K562 (cell line): Measurements from ENCODE around the gene NABP2. TPM values are rescaled to one million over a fixed set of nuclear protein-coding genes. Genes with fewer than 3 reads are reported as not detected.

ENCODE experiments used
- ARNT ChIP-seq, 2 experiments: fragments of 450-650 bp; IDR thresholded peaks; 2 replicates each; pipeline ENCODE4 v1.6.1; 2016; ENCODE audit warnings: mild to moderate bottlenecking in 1 of 2
- ATF4 ChIP-seq: fragments of 450-650 bp; formaldehyde crosslinking; IDR thresholded peaks from 2 replicates; pipeline ENCODE4 v1.4.0; 2022; ENCODE audit warnings: mild to moderate bottlenecking, moderate library complexity
- BACH1 ChIP-seq: fragments of 200-800 bp; sonication (Bioruptor generic); IDR thresholded peaks from 2 replicates; pipeline ENCODE4 v1.6.1; 2016; ENCODE audit warnings: missing genetic modification characterization, missing compliant biosample characterization
- CREB1 ChIP-seq, 2 experiments: sonication (generic) in 1 of 2; formaldehyde crosslinking in 1 of 2; IDR thresholded peaks; 2 replicates each; pipeline versions ENCODE4 v1.6.1 to v1.8.0; 2012 to 2022; ENCODE audit warnings: inconsistent platforms in 1 of 2, mild to moderate bottlenecking in 1 of 2, missing genetic modification reagents in 1 of 2, moderate library complexity in 1 of 2
- CTCF ChIP-seq, 3 experiments: IDR thresholded peaks in 2 of 3; conservative IDR thresholded peaks in 1 of 3; 2 replicates each; pipeline ENCODE4 v1.5.1; 2011 to 2012; ENCODE audit warnings: low read length in 3 of 3, mild to moderate bottlenecking in 3 of 3, control low read depth in 2 of 3, improper control_type of control experiment in 1 of 3, inconsistent platforms in 1 of 3, low read depth in 1 of 3, mixed read lengths in 1 of 3, moderate library complexity in 1 of 3; ENCODE audit not compliant: insufficient read depth in 2 of 3
- EGR1 ChIP-seq: fragments of 450-650 bp; conservative IDR thresholded peaks from 2 replicates; pipeline ENCODE4 v1.6.1; 2017; ENCODE audit warnings: mild to moderate bottlenecking
- ETV5 ChIP-seq: sonication (generic); formaldehyde crosslinking; IDR thresholded peaks from 2 replicates; pipeline ENCODE4 v1.4.0; 2020; ENCODE audit warnings: low read depth, mild to moderate bottlenecking, missing genetic modification reagents
- FOXM1 ChIP-seq, 2 experiments: fragments of 450-650 bp in 1 of 2; sonication (generic) in 1 of 2; formaldehyde crosslinking in 1 of 2; IDR thresholded peaks; 2 replicates each; pipeline versions ENCODE4 v1.6.1 to v1.9.0; 2017 to 2022; ENCODE audit warnings: low read depth in 2 of 2, mild to moderate bottlenecking in 2 of 2, missing genetic modification reagents in 1 of 2, moderate library complexity in 1 of 2
- FOXO4 ChIP-seq: fragments of 450-650 bp; formaldehyde crosslinking; IDR thresholded peaks from 2 replicates; pipeline ENCODE4 v1.4.0; 2020; ENCODE audit warnings: mild to moderate bottlenecking, moderate library complexity
- GATAD2A ChIP-seq: fragments of 450-650 bp; IDR thresholded peaks from 2 replicates; pipeline ENCODE4 v1.6.1; 2017
- HMGN3 ChIP-seq: IDR thresholded peaks from 2 replicates; pipeline ENCODE4 v1.6.1; 2011; ENCODE audit warnings: borderline replicate concordance, low read depth, mild to moderate bottlenecking, mixed read lengths, low read length; ENCODE audit not compliant: insufficient read length; ENCODE audit errors: extremely low read depth
- JUN ChIP-seq, 2 experiments: sonication (generic) in 1 of 2; formaldehyde crosslinking in 1 of 2; IDR thresholded peaks; 2 replicates each; pipeline versions ENCODE4 v1.6.1 to v1.8.0; 2012 to 2022; ENCODE audit warnings: borderline replicate concordance in 2 of 2, mild to moderate bottlenecking in 2 of 2, improper control_type of control experiment in 1 of 2, low read depth in 1 of 2, low read length in 1 of 2, missing genetic modification reagents in 1 of 2
- POLR2B ChIP-seq: fragments of 450-650 bp; IDR thresholded peaks from 2 replicates; pipeline ENCODE4 v1.6.1; 2018; ENCODE audit warnings: low read depth; ENCODE audit not compliant: partially characterized antibody
- POLR3A ChIP-seq: IDR thresholded peaks from 2 replicates; pipeline ENCODE4 v1.6.1; 2011; ENCODE audit warnings: borderline replicate concordance, mild to moderate bottlenecking, moderate library complexity; ENCODE audit not compliant: insufficient read length, insufficient read depth; ENCODE audit errors: extremely low read depth
- PTBP1 ChIP-seq: fragments of 200-400 bp; formaldehyde crosslinking; IDR thresholded peaks from 2 replicates; pipeline ENCODE4 v1.6.1; 2017; ENCODE audit warnings: low read depth, low read length
- RAD21 ChIP-seq, 2 experiments: fragments of 250-450 bp in 1 of 2; fragments of 450-650 bp in 1 of 2; sonication (Bioruptor Pico) in 1 of 2; formaldehyde crosslinking in 1 of 2; IDR thresholded peaks in 1 of 2; conservative IDR thresholded peaks in 1 of 2; 2 replicates each; pipeline versions ENCODE4 v1.4.0 to v1.8.0; 2020 to 2022; ENCODE audit warnings: mild to moderate bottlenecking in 2 of 2, moderate library complexity in 1 of 2
- THRAP3 ChIP-seq: fragments of 450-650 bp; IDR thresholded peaks from 2 replicates; pipeline ENCODE4 v1.6.1; 2016; ENCODE audit warnings: mild to moderate bottlenecking, inconsistent platforms, borderline replicate concordance
- ZFP30 ChIP-seq: fragments of 250-450 bp; sonication (Bioruptor Pico); IDR thresholded peaks from 2 replicates; pipeline ENCODE4 v1.8.0; 2022; ENCODE audit warnings: moderate library complexity, mild to moderate bottlenecking, inconsistent platforms, borderline replicate concordance
- ZNF444 ChIP-seq: fragments of 250-450 bp; sonication (Bioruptor Pico); IDR thresholded peaks from 2 replicates; pipeline ENCODE4 v1.4.0; 2020; ENCODE audit warnings: mild to moderate bottlenecking, moderate library complexity
- ZNF764 ChIP-seq: fragments of 250-450 bp; sonication (Bioruptor Pico); IDR thresholded peaks from 2 replicates; pipeline ENCODE4 v1.4.0; 2020; ENCODE audit warnings: low read depth, mild to moderate bottlenecking, moderate library complexity
- polyA plus RNA-seq, 8 experiments: library from polyadenylated mRNA; depleted of rRNA in 4 of 8; stranded (reverse) in 5 of 8; unstranded in 3 of 8; fragments of >200 nt; fragmentation: Nextera tagmentation in 2 of 8; fragmentation: Illumina TruSeq in 1 of 8; extraction: Ambion mirVana in 2 of 8; extraction: Trizol in 1 of 8; gene quantifications; 2 replicates each; pipeline versions ENCODE4 v1.2.1 to v1.2.3, GENCODE V29; 2011 to 2014; ENCODE audit warnings: inconsistent platforms in 1 of 8, missing spikeins in 1 of 8
- total RNA-seq, 7 experiments: library from RNA; depleted of rRNA in 6 of 7; stranded (reverse); fragments of >200 nt in 6 of 7; fragmentation: Illumina TruSeq in 2 of 7; extraction: Trizol in 2 of 7; gene quantifications; 2 replicates each; pipeline versions ENCODE4 v1.2.1 to v1.2.3, GENCODE V29; 2011 to 2021; ENCODE audit warnings: low replicate concordance in 1 of 7

NABP2 gene
- total and polyA plus RNA-seq, 9 of the 15 experiments (the other 6 are each of a cell fraction or from before 2014, with no cell fraction given), result 11.3 to 60.6 (median 43.5) TPM

GRCh38 chr12:56189918-56190694 lies 34.0 kb upstream of the NABP2 start (continued):
- TF ChIP-seq CTCF (IDR thresholded peaks at IDR 0.05 in 2 of 3, conservative IDR thresholded peaks at IDR 0.05 in 1 of 3; ENCODE audit: insufficient read depth in 2 of 3, low read depth in 1 of 3, low read length in 3 of 3) (no peak), POLR2B (peak; percentile 56), HMGN3 (no peak), PTBP1 (0 out of 2 replicates have a peak, but pooled peaks have one; percentile 44), ZNF444 (CRISPR knock-in tag) (no peak), THRAP3 (no peak), JUN (IDR thresholded peaks at IDR 0.05; ENCODE audit: borderline replicate concordance, low read depth, low read length) (0 out of 2 replicates have a peak, but pooled peaks have one; percentile 6), JUN (CRISPR knock-in tag; IDR thresholded peaks at IDR 0.05; ENCODE audit: borderline replicate concordance) (0 out of 2 replicates have a peak, but pooled peaks have one; percentile 15), GATAD2A (0 out of 2 replicates have a peak, but pooled peaks have one; percentile 14), EGR1 (no peak), FOXM1 (IDR thresholded peaks at IDR 0.05; ENCODE audit: low read depth) (no peak; the same call in 1 of the 2 replicates), FOXM1 (CRISPR knock-in tag; IDR thresholded peaks at IDR 0.05; ENCODE audit: low read depth) (no peak), ATF4 (CRISPR knock-in tag) (no peak), ETV5 (CRISPR knock-in tag) (peak; percentile 92), CREB1 (IDR thresholded peaks at IDR 0.05) (peak; percentile 30; the same call in 1 of the 2 replicates), CREB1 (CRISPR knock-in tag; IDR thresholded peaks at IDR 0.05) (peak; percentile 58), BACH1 (tag) (no peak), POLR3A (peak; percentile 84), ARNT (IDR thresholded peaks at IDR 0.05) (peak; percentile 82 to 83), FOXO4 (CRISPR knock-in tag) (peak; percentile 44; the same call in 1 of the 2 replicates), ZNF764 (CRISPR knock-in tag) (peak; percentile 71; the same call in 1 of the 2 replicates), ZFP30 (no peak), RAD21 (CRISPR knock-in tag; conservative IDR thresholded peaks at IDR 0.05 in 1 of 2, IDR thresholded peaks at IDR 0.05 in 1 of 2) (no peak)
